Measurements from ENCODE around the gene SEMA5B.

The SEMA5B gene

GRCh38 chr3:123018683-123019082 lies 8.9 kb downstream of the SEMA5B start:
- H3K4me1 ChIP-seq (ENCODE audit: control insufficient read depth in 1 of 2, insufficient read depth in 2 of 2, low read length in 2 of 2), result no peaks in the 10 kb centered on the region

DNA sequence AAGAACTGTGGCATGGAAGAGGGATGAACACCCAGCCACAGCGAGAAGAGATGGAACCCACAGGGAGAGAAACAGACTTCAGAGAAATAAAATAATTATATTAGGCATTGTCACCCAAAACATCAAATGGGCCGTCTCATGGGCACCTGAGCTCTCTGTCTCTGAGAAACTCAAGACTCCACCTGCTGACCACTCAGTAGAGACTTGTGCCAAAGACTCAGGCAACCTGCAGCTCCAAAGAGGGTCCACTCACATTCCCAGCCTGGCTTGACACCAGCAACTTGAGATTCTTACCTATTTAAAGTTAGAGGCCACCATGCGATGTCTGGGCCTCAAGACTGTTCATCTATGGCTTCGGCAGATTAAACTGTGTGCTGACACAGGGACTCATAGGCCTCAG lies 12.0 kb downstream of the SEMA5B start:
- Histone ChIP-seq H3K4me1 (ENCODE audit: control insufficient read depth in 1 of 2, insufficient read depth in 2 of 2, low read length in 2 of 2) (no peaks in the 10 kb centered on the region), H3K9me3 (ENCODE audit: control insufficient read depth in 1 of 2, low read length in 2 of 2) (no peaks in the 10 kb centered on the region), H3K9ac (ENCODE audit: low read depth in 1 of 2, low read length in 2 of 2) (no peak overlapping the region), H3K4me3 (ENCODE audit: low read depth in 1 of 2, low read length in 2 of 2) (no peak overlapping the region), H3K36me3 (ENCODE audit: control insufficient read depth in 1 of 2, insufficient read depth in 2 of 2, low read length in 2 of 2) (no peaks in the 10 kb centered on the region), H3K27ac (ENCODE audit: low read depth, low read length) (no peak overlapping the region), H3K27me3 (ENCODE audit: control insufficient read depth in 1 of 2, insufficient read depth in 2 of 2, low read length in 2 of 2) (peaks cover 0 to 2% of the 10 kb centered on the region in 2 donors)

More at GRCh38 chr3:123018683-123019082, 8.9 kb downstream of the SEMA5B start:
- Histone ChIP-seq H3K27me3 (ENCODE audit: control insufficient read depth in 1 of 2, insufficient read depth in 2 of 2, low read length in 2 of 2) (peaks cover 10 to 24% of the 10 kb centered on the region in 2 donors), H3K36me3 (ENCODE audit: control insufficient read depth in 1 of 2, insufficient read depth in 2 of 2, low read length in 2 of 2) (no peaks in the 10 kb centered on the region), H3K4me3 (ENCODE audit: low read depth in 1 of 2, low read length in 2 of 2) (no peak overlapping the region), H3K9ac (ENCODE audit: low read depth in 1 of 2, low read length in 2 of 2) (no peak overlapping the region), H3K9me3 (ENCODE audit: control insufficient read depth in 1 of 2, low read length in 2 of 2) (no peaks in the 10 kb centered on the region), H3K27ac (ENCODE audit: low read depth, low read length) (no peak overlapping the region)

- Histone ChIP-seq H3K27me3 (ENCODE audit: control insufficient read depth in 1 of 2, insufficient read depth in 2 of 2, low read length in 2 of 2) (peaks cover 0 to 2% of the 10 kb centered on the region in 2 donors), H3K9ac (ENCODE audit: low read depth in 1 of 2, low read length in 2 of 2) (no peak overlapping the region), H3K27ac (ENCODE audit: low read depth, low read length) (no peak overlapping the region), H3K36me3 (ENCODE audit: control insufficient read depth in 1 of 2, insufficient read depth in 2 of 2, low read length in 2 of 2) (no peaks in the 10 kb centered on the region), H3K4me1 (ENCODE audit: control insufficient read depth in 1 of 2, insufficient read depth in 2 of 2, low read length in 2 of 2) (no peaks in the 10 kb centered on the region), H3K4me3 (ENCODE audit: low read depth in 1 of 2, low read length in 2 of 2) (no peak overlapping the region), H3K9me3 (ENCODE audit: control insufficient read depth in 1 of 2, low read length in 2 of 2) (no peaks in the 10 kb centered on the region)
Measured at GRCh38 chr3:123013876-123014275, 13.7 kb downstream of the SEMA5B start.

DNA sequence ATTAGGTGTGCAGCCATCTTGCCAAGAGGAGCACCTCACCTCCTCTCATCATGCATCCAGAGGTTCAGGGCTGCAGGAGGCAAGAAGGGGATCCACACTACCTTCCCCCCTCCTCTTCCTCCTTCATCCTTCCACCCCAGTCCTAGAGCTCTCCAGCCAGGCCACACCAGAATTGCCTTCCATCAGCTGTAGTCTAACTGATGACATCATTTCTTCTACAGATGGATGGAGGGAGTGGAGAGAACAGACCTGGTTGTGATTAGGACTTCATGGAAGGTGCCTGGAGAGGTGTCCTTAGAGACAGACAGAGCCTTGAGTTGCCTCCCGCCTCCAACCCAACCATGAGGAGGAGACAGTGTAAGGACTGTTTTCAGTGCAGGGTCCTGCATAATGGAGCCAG lies 14.9 kb downstream of the SEMA5B start:
- H3K9ac ChIP-seq (ENCODE audit: low read depth in 1 of 2, low read length in 2 of 2), result no peak overlapping the region
- H3K27me3 ChIP-seq (ENCODE audit: control insufficient read depth in 1 of 2, insufficient read depth in 2 of 2, low read length in 2 of 2), result peaks cover 2 to 3% of the 10 kb centered on the region in 2 donors
- no peaks in the 10 kb centered on the region for H3K36me3 ChIP-seq (ENCODE audit: control insufficient read depth in 1 of 2, insufficient read depth in 2 of 2, low read length in 2 of 2)
- no peaks in the 10 kb centered on the region for H3K4me1 ChIP-seq (ENCODE audit: control insufficient read depth in 1 of 2, insufficient read depth in 2 of 2, low read length in 2 of 2)
- no peak overlapping the region for H3K4me3 ChIP-seq (ENCODE audit: low read depth in 1 of 2, low read length in 2 of 2)
- H3K9me3 ChIP-seq (ENCODE audit: control insufficient read depth in 1 of 2, low read length in 2 of 2), result no peaks in the 10 kb centered on the region
- H3K27ac ChIP-seq (ENCODE audit: low read depth, low read length), result no peak overlapping the region

DNA sequence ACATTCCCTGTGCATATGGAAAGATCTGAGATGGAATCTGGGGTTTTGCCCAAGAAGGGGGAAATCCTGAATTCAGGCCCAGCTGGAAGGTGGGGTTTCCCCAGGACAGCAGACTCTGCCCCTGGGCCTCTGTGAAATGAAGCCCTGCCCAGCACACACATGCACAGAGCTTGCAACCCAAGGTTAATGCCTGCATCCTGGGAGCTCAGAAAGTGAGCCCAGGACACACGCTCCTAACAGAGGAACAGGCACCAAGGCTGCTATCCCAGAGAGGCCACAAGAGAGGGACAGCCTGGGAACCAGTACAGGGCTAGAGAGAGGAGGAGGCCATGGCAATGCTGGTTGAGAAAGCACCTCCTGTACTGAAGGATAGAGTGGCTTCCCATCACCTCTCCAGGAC lies 16.1 kb downstream of the SEMA5B start:
- Histone ChIP-seq H3K27me3 (ENCODE audit: control insufficient read depth in 1 of 2, insufficient read depth in 2 of 2, low read length in 2 of 2) (peaks cover 2 to 3% of the 10 kb centered on the region in 2 donors), H3K27ac (ENCODE audit: low read depth, low read length) (no peak overlapping the region), H3K9me3 (ENCODE audit: control insufficient read depth in 1 of 2, low read length in 2 of 2) (no peaks in the 10 kb centered on the region), H3K4me1 (ENCODE audit: control insufficient read depth in 1 of 2, insufficient read depth in 2 of 2, low read length in 2 of 2) (no peaks in the 10 kb centered on the region), H3K36me3 (ENCODE audit: control insufficient read depth in 1 of 2, insufficient read depth in 2 of 2, low read length in 2 of 2) (no peaks in the 10 kb centered on the region), H3K9ac (ENCODE audit: low read depth in 1 of 2, low read length in 2 of 2) (no peak overlapping the region), H3K4me3 (ENCODE audit: low read depth in 1 of 2, low read length in 2 of 2) (no peak overlapping the region)

- H3K27ac ChIP-seq (ENCODE audit: low read depth, low read length), result no peak overlapping the region
Measured at GRCh38 chr3:123008840-123009239, 18.7 kb downstream of the SEMA5B start.

GRCh38 chr3:123006609-123007008 lies 21.0 kb downstream of the SEMA5B start:
- Histone ChIP-seq H3K36me3 (ENCODE audit: control insufficient read depth in 1 of 2, insufficient read depth in 2 of 2, low read length in 2 of 2) (no peaks in the 10 kb centered on the region), H3K4me3 (ENCODE audit: low read depth in 1 of 2, low read length in 2 of 2) (no peak overlapping the region), H3K9me3 (ENCODE audit: control insufficient read depth in 1 of 2, low read length in 2 of 2) (no peaks in the 10 kb centered on the region), H3K9ac (ENCODE audit: low read depth in 1 of 2, low read length in 2 of 2) (no peak overlapping the region), H3K4me1 (ENCODE audit: control insufficient read depth in 1 of 2, insufficient read depth in 2 of 2, low read length in 2 of 2) (no peaks in the 10 kb centered on the region), H3K27me3 (ENCODE audit: control insufficient read depth in 1 of 2, insufficient read depth in 2 of 2, low read length in 2 of 2) (peaks cover 0 to 3% of the 10 kb centered on the region in 2 donors), H3K27ac (ENCODE audit: low read depth, low read length) (no peak overlapping the region)

More at GRCh38 chr3:123008840-123009239, 18.7 kb downstream of the SEMA5B start:
- Histone ChIP-seq H3K4me1 (ENCODE audit: control insufficient read depth in 1 of 2, insufficient read depth in 2 of 2, low read length in 2 of 2) (no peaks in the 10 kb centered on the region), H3K27me3 (ENCODE audit: control insufficient read depth in 1 of 2, insufficient read depth in 2 of 2, low read length in 2 of 2) (peaks cover 0 to 3% of the 10 kb centered on the region in 2 donors), H3K36me3 (ENCODE audit: control insufficient read depth in 1 of 2, insufficient read depth in 2 of 2, low read length in 2 of 2) (no peaks in the 10 kb centered on the region), H3K9me3 (ENCODE audit: control insufficient read depth in 1 of 2, low read length in 2 of 2) (no peaks in the 10 kb centered on the region), H3K9ac (ENCODE audit: low read depth in 1 of 2, low read length in 2 of 2) (no peak overlapping the region), H3K4me3 (ENCODE audit: low read depth in 1 of 2, low read length in 2 of 2) (no peak overlapping the region)

- Histone ChIP-seq H3K4me1 (ENCODE audit: control insufficient read depth in 1 of 2, insufficient read depth in 2 of 2, low read length in 2 of 2) (no peaks in the 10 kb centered on the region), H3K27me3 (ENCODE audit: control insufficient read depth in 1 of 2, insufficient read depth in 2 of 2, low read length in 2 of 2) (peaks cover 3 to 5% of the 10 kb centered on the region in 2 donors), H3K36me3 (ENCODE audit: control insufficient read depth in 1 of 2, insufficient read depth in 2 of 2, low read length in 2 of 2) (no peaks in the 10 kb centered on the region), H3K4me3 (ENCODE audit: low read depth in 1 of 2, low read length in 2 of 2) (no peak overlapping the region), H3K27ac (ENCODE audit: low read depth, low read length) (no peak overlapping the region), H3K9me3 (ENCODE audit: control insufficient read depth in 1 of 2, low read length in 2 of 2) (no peaks in the 10 kb centered on the region), H3K9ac (ENCODE audit: low read depth in 1 of 2, low read length in 2 of 2) (no peak overlapping the region)
Measured at GRCh38 chr3:123005291-123005690, 22.3 kb downstream of the SEMA5B start.

GRCh38 chr3:123004201-123004918 lies 23.2 kb downstream of the SEMA5B start:
- Histone ChIP-seq H3K4me1 (ENCODE audit: control insufficient read depth in 1 of 2, insufficient read depth in 2 of 2, low read length in 2 of 2) (no peaks in the 10 kb centered on the region), H3K36me3 (ENCODE audit: control insufficient read depth in 1 of 2, insufficient read depth in 2 of 2, low read length in 2 of 2) (no peaks in the 10 kb centered on the region), H3K9ac (ENCODE audit: low read depth in 1 of 2, low read length in 2 of 2) (no peak overlapping the region)

GRCh38 chr3:123002749-123003497 lies 24.6 kb downstream of the SEMA5B start:
- H3K4me1 ChIP-seq (ENCODE audit: control insufficient read depth in 1 of 2, insufficient read depth in 2 of 2, low read length in 2 of 2), result no peaks in the 10 kb centered on the region
- H3K27me3 ChIP-seq (ENCODE audit: control insufficient read depth in 1 of 2, insufficient read depth in 2 of 2, low read length in 2 of 2), result peaks cover 0 to 7% of the 10 kb centered on the region in 2 donors
- H3K36me3 ChIP-seq (ENCODE audit: control insufficient read depth in 1 of 2, insufficient read depth in 2 of 2, low read length in 2 of 2), result no peaks in the 10 kb centered on the region
- H3K9ac ChIP-seq (ENCODE audit: low read depth in 1 of 2, low read length in 2 of 2), result no peak overlapping the region
- H3K9me3 ChIP-seq (ENCODE audit: control insufficient read depth in 1 of 2, low read length in 2 of 2), result no peaks in the 10 kb centered on the region
- no peak overlapping the region for H3K4me3 ChIP-seq (ENCODE audit: low read depth in 1 of 2, low read length in 2 of 2)
- H3K27ac ChIP-seq (ENCODE audit: low read depth, low read length), result no peak overlapping the region

More at GRCh38 chr3:123004201-123004918, 23.2 kb downstream of the SEMA5B start:
- Histone ChIP-seq H3K27me3 (ENCODE audit: control insufficient read depth in 1 of 2, insufficient read depth in 2 of 2, low read length in 2 of 2) (peaks cover 3 to 7% of the 10 kb centered on the region in 2 donors), H3K4me3 (ENCODE audit: low read depth in 1 of 2, low read length in 2 of 2) (no peak overlapping the region), H3K27ac (ENCODE audit: low read depth, low read length) (no peak overlapping the region), H3K9me3 (ENCODE audit: control insufficient read depth in 1 of 2, low read length in 2 of 2) (no peaks in the 10 kb centered on the region)

Data from duodenal mucosa (tissue), 2 donors.